Left lung (tissue), 10 donors: ENCODE data around the gene MAL. TPM values are rescaled to one million over a fixed set of nuclear protein-coding genes. Genes with fewer than 3 reads are reported as not detected.
"Not testable (repeated sequence)": the region's sequence is repeated elsewhere in the genome, so short reads cannot be mapped to it uniquely, and the experiment has no call there.

ENCODE experiments used
- ATAC-seq: fragments of 200-7000 bp; cut with Tn5 transposase; one replicate; pipeline ENCODE4 v1.9.1; 2020; ENCODE audit warnings: moderate library complexity
- DNase-seq, 4 donors: peaks; one replicate each; pipeline ENCODE4 v3.0.0-alpha.2; 2013 to 2020
- H3K27ac ChIP-seq, 2 donors: fragments of 200-600 bp; sonication (generic) in 1 of 2; one replicate each; pipeline versions ENCODE4 v1.5.0 to v1.8.0; 2020 to 2021
- H3K27me3 ChIP-seq, 2 donors: fragments of 200-600 bp; sonication (generic) in 1 of 2; one replicate each; pipeline versions ENCODE4 v1.5.0 to v1.8.0; 2020 to 2021
- H3K36me3 ChIP-seq, 2 donors: fragments of 200-600 bp; sonication (generic) in 1 of 2; one replicate each; pipeline versions ENCODE4 v1.5.0 to v1.8.0; 2020 to 2021
- H3K4me1 ChIP-seq, 2 donors: fragments of 200-600 bp; one replicate each; pipeline ENCODE4 v1.8.0; 2021
- H3K4me3 ChIP-seq, 2 donors: fragments of 200-600 bp; sonication (generic) in 1 of 2; one replicate each; pipeline versions ENCODE4 v1.5.0 to v1.8.0; 2020 to 2021; ENCODE audit warnings: mild to moderate bottlenecking in 1 of 2
- H3K9me3 ChIP-seq, 2 donors: fragments of 200-600 bp; sonication (generic) in 1 of 2; one replicate each; pipeline versions ENCODE4 v1.5.0 to v1.8.0; 2020 to 2021
- intact Hi-C, 2 donors: fragments of 100-400 bp; cut with DNase I; formaldehyde crosslinking; loops; one replicate each; pipeline versions ENCODE4 v1.11.2 to v1.14.2; 2022
- polyA plus RNA-seq, 6 donors: library from polyadenylated mRNA; unstranded; fragments of 120-200 nt; gene quantifications; one replicate each; pipeline ENCODE4 v1.2.1, GENCODE V29; 2013; ENCODE audit not compliant: insufficient read length in 6 of 6
- total RNA-seq, 2 donors: library from RNA; stranded (reverse); fragmentation: NEBNext Ultra II Directional; extraction: Animal tissue kit (Norgen Biotek cat#: 25700); gene quantifications; one replicate each; pipeline ENCODE4 v1.2.1, GENCODE V29; 2021
- TF ChIP-seq, protein P1 (sequence below), 2 donors: fragments of 200-600 bp; sonication (generic) in 1 of 2; IDR thresholded peaks; one replicate each; pipeline versions ENCODE4 v1.5.0 to v1.8.0; 2021; ENCODE audit warnings: antibody characterized with exemption in 2 of 2
- donor health status: DM: no; HTN: yes; CAD: no.
- donor health status: DM: no; HTN: no; CAD: no.

Gene MAL
- total and polyA plus RNA-seq, 8 donors: 0.76 to 13.6 (median 1.8) TPM

DNA sequence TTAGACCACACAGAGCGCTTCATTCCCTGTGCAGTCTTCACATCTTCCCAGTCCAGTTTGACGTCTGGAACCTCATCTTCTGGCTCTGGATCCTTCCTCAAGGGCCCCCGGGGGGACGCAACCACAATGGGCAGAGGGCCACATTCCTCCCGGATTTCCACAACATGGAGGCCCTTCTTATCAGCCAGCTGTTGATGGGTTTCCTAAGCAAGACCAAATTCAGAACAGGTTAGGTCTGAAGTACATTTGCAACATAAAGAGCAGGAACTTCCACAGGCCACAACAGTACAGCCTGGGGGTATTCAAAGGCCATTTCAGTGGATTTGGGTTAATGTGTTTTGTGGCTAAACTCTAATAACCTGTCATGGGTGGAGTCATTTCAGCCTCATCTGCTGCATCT lies 61.9 kb downstream of the MAL start:
- Histone ChIP-seq H3K27me3 (no peaks in the 10 kb centered on the region), H3K9me3 (no peaks in the 10 kb centered on the region), H3K36me3 (peaks cover 0 to 74% of the 10 kb centered on the region in 2 donors), H3K4me3 (no peak overlapping the region), H3K27ac (no peak overlapping the region), H3K4me1 (no peaks in the 10 kb centered on the region)
- intact Hi-C loops: no loop called here
- DNase-seq (no peak), ATAC-seq (no peak)
- TF ChIP-seq, protein P1, sequence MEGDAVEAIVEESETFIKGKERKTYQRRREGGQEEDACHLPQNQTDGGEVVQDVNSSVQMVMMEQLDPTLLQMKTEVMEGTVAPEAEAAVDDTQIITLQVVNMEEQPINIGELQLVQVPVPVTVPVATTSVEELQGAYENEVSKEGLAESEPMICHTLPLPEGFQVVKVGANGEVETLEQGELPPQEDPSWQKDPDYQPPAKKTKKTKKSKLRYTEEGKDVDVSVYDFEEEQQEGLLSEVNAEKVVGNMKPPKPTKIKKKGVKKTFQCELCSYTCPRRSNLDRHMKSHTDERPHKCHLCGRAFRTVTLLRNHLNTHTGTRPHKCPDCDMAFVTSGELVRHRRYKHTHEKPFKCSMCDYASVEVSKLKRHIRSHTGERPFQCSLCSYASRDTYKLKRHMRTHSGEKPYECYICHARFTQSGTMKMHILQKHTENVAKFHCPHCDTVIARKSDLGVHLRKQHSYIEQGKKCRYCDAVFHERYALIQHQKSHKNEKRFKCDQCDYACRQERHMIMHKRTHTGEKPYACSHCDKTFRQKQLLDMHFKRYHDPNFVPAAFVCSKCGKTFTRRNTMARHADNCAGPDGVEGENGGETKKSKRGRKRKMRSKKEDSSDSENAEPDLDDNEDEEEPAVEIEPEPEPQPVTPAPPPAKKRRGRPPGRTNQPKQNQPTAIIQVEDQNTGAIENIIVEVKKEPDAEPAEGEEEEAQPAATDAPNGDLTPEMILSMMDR (IDR thresholded peaks at IDR 0.05): no peak

DNA sequence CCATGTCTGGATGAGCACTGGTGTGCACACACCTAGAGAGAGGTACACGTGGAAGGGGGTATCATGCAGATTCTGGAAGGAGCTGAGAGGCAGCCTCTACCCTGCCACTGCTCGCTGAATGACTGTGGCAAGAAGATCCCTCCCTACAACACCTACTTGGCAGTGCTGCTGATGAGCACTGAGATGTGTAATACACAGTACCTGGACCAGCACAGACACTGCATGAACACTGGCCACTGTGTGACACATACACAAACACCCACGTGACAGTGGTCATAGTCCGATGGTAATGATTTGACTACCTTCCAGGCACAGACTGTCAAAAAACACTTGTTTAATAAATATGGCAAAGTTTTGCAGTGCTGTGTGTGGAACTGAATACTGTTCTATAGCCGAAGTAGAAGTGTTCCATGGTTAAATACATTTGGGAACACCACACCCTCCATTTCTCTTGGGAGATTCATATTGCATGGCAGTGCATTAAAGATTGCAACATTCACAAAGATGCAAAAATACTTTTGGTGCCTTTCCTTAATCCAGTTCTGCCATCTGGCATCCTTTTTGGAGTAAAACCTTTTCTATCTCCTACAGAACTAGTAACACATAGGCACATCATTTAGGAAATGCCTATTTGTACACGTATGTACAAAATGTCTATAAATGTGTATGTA lies 66.5 kb downstream of the MAL start:
- intact Hi-C loops: no loop called here
- ATAC-seq (no peak), DNase-seq (no peak)
- Histone ChIP-seq H3K36me3 (peaks cover 0 to 75% of the 10 kb centered on the region in 2 donors), H3K4me1 (no peaks in the 10 kb centered on the region), H3K4me3 (no peak overlapping the region), H3K27ac (no peak overlapping the region), H3K9me3 (no peaks in the 10 kb centered on the region), H3K27me3 (no peaks in the 10 kb centered on the region)
- TF ChIP-seq, protein P1 (IDR thresholded peaks at IDR 0.05): no peak

DNA sequence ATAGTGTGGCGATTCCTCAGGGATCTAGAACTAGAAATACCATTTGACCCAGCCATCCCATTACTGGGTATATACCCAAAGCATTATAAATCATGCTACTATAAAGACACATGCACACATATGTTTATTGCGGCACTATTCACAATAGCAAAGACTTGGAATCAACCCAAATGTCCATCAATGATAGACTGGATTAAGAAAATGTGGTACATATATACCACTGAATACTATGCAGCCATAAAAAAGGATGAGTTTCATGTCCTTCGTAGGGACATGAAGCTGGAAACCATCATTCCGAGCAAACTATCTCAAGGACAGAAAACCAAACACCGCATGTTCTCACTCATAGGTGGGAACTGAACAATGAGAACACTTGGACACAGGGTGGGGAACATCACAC lies 72.8 kb downstream of the MAL start:
- H3K4me1 ChIP-seq, DNase-seq, H3K27ac ChIP-seq, ATAC-seq, H3K4me3 ChIP-seq, intact Hi-C loops, H3K9me3 ChIP-seq, H3K27me3 ChIP-seq: not testable (repeated sequence)
- peaks cover 0 to 78% of the 10 kb centered on the region in 2 donors for H3K36me3 ChIP-seq

DNA sequence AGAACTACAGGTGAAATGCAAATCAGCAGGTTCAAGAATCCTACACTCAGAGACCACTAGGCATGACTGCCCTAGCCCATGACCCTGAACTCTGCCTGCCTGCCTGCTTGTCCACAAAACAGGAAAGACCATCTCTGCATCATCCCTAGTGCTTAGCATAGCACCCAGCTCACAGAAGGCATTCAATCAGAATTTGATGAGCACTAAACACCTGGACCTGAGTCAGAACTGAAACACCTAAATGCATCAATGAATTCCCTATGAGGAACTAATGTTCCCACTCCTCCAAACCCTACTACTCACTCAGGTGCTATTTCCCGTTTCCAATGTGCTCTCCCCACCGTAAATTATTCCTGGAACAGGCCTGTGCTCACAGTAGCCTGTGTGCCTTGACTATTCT lies 74.4 kb downstream of the MAL start:
- H3K9me3 ChIP-seq: no peaks in the 10 kb centered on the region
- H3K27ac ChIP-seq: no peak overlapping the region
- intact Hi-C loops: no loop called here
- no peak for DNase-seq
- H3K36me3 ChIP-seq: peaks cover 0 to 85% of the 10 kb centered on the region in 2 donors
- TF ChIP-seq, protein P1 (IDR thresholded peaks at IDR 0.05): no peak
- no peaks in the 10 kb centered on the region for H3K4me1 ChIP-seq
- H3K27me3 ChIP-seq: no peaks in the 10 kb centered on the region
- no peak overlapping the region for H3K4me3 ChIP-seq
- no peak for ATAC-seq

Other genes with a start within 250 kb of the MAL start
- gene TEKT4, start 154.3 kb upstream of the MAL start, total RNA-seq: 1 to 10 TPM in 1 of 2 donors, not detected in 1; 1.8 TPM
- gene TEKT4, start 154.3 kb upstream of the MAL start, polyA plus RNA-seq: 1 to 10 TPM in 4 of 6 donors, under 1 TPM in 2; 0.39 to 3.2 (median 1.6) TPM
- gene MRPS5, start 96.1 kb downstream of the MAL start, total RNA-seq: 10 to 100 TPM; 46.7 to 50.5 TPM
- 100 to 1,000 TPM in 1 of 6 donors, 10 to 100 TPM in 5; 72.7 to 101 (median 87.6) TPM for gene MRPS5, start 96.1 kb downstream of the MAL start, polyA plus RNA-seq
- 10 to 100 TPM; 12.9 to 15.6 TPM for gene ZNF514, start 134.1 kb downstream of the MAL start, total RNA-seq
- gene ZNF514, start 134.1 kb downstream of the MAL start, polyA plus RNA-seq: 10 to 100 TPM; 27.9 to 50.5 (median 45.5) TPM
- gene ZNF2, start 140.1 kb downstream of the MAL start, total RNA-seq: 1 to 10 TPM; 4.1 to 4.9 TPM
- 1 to 10 TPM; 7.9 to 9.1 (median 8.5) TPM for gene ZNF2, start 140.1 kb downstream of the MAL start, polyA plus RNA-seq
- gene ZNF892, start 181.8 kb downstream of the MAL start, total RNA-seq: 1 to 10 TPM; 4.3 to 5.0 TPM
- gene ZNF892, start 181.8 kb downstream of the MAL start, polyA plus RNA-seq: 1 to 10 TPM; 4.6 to 5.6 (median 5.1) TPM
- gene PROM2, start 248.7 kb downstream of the MAL start, total RNA-seq: 10 to 100 TPM in 1 of 2 donors, 1 to 10 TPM in 1; 5.6 to 16.4 TPM
- gene PROM2, start 248.7 kb downstream of the MAL start, polyA plus RNA-seq: 10 to 100 TPM in 5 of 6 donors, 1 to 10 TPM in 1; 9.9 to 15.9 (median 15.3) TPM